HEK293 (cell line): ENCODE measurements around the gene MEI4.

ENCODE experiments used
- KLF16 ChIP-seq: fragments of 450-650 bp; formaldehyde crosslinking; IDR thresholded peaks from 2 replicates; pipeline ENCODE4 v1.5.1; 2017; ENCODE audit warnings: missing biosample characterization, missing genetic modification characterization
- SETDB1 ChIP-seq: IDR thresholded peaks from one replicate; pipeline ENCODE4 v1.6.1; 2017; ENCODE audit warnings: mild to moderate bottlenecking, low read length, moderate library complexity, mixed read lengths; ENCODE audit not compliant: insufficient read length
- YY1 ChIP-seq: fragments of 450-650 bp; formaldehyde crosslinking; IDR thresholded peaks from 2 replicates; pipeline ENCODE4 v1.5.1; 2018; ENCODE audit warnings: missing biosample characterization, missing genetic modification characterization
- ZNF114 ChIP-seq: fragments of 450-650 bp; formaldehyde crosslinking; IDR thresholded peaks from 2 replicates; pipeline ENCODE4 v1.5.0; 2017; ENCODE audit warnings: missing biosample characterization, missing genetic modification characterization
- ZNF174 ChIP-seq: fragments of 450-650 bp; formaldehyde crosslinking; IDR thresholded peaks from 2 replicates; pipeline ENCODE4 v1.5.0; 2017; ENCODE audit warnings: missing biosample characterization, mild to moderate bottlenecking, missing genetic modification characterization
- ZNF324 ChIP-seq: fragments of 450-650 bp; formaldehyde crosslinking; IDR thresholded peaks from 2 replicates; pipeline ENCODE4 v1.5.1; 2016; ENCODE audit warnings: missing biosample characterization, missing genetic modification characterization
- ZNF555 ChIP-seq: fragments of 450-650 bp; formaldehyde crosslinking; conservative IDR thresholded peaks from 2 replicates; pipeline ENCODE4 v1.5.1; 2017; ENCODE audit warnings: missing biosample characterization, mild to moderate bottlenecking, missing genetic modification characterization, inconsistent platforms
- ZNF610 ChIP-seq: fragments of 450-650 bp; formaldehyde crosslinking; IDR thresholded peaks from 2 replicates; pipeline ENCODE4 v1.5.1; 2016; ENCODE audit warnings: missing biosample characterization, missing genetic modification characterization, borderline replicate concordance
- TF ChIP-seq, protein P1 (sequence below): fragments of 450-650 bp; formaldehyde crosslinking; IDR thresholded peaks from 2 replicates; pipeline ENCODE4 v1.5.1; 2016; ENCODE audit warnings: missing biosample characterization, missing genetic modification characterization
- TF ChIP-seq, protein P2 (sequence below): fragments of 450-650 bp; formaldehyde crosslinking; IDR thresholded peaks from 2 replicates; pipeline ENCODE4 v1.5.1; 2017; ENCODE audit warnings: missing biosample characterization, mild to moderate bottlenecking, missing genetic modification characterization, moderate library complexity
- TF ChIP-seq, protein P3 (sequence below): fragments of 450-650 bp; formaldehyde crosslinking; IDR thresholded peaks from 2 replicates; pipeline ENCODE4 v1.5.1; 2017; ENCODE audit warnings: missing biosample characterization, missing genetic modification characterization

DNA sequence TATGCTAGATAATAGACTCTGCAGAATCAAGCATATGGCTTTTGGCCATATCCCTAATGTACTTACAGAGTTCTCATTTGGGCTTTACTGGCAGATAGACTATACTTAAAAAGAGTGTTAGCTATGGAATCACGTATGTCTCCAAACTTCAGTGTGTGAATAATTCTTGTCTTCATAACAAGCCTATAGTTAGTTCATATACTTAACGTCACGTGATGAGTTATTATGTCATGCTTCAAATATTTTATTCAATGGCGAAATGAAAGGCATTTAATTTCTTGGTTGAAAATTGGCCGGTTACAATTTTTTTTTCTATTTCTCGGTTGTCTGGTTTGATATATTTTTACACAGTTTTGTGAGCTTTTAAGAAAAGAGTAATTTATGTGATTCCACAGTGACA is 62.7 kb downstream of the MEI4 start:
- TF ChIP-seq, protein P1, sequence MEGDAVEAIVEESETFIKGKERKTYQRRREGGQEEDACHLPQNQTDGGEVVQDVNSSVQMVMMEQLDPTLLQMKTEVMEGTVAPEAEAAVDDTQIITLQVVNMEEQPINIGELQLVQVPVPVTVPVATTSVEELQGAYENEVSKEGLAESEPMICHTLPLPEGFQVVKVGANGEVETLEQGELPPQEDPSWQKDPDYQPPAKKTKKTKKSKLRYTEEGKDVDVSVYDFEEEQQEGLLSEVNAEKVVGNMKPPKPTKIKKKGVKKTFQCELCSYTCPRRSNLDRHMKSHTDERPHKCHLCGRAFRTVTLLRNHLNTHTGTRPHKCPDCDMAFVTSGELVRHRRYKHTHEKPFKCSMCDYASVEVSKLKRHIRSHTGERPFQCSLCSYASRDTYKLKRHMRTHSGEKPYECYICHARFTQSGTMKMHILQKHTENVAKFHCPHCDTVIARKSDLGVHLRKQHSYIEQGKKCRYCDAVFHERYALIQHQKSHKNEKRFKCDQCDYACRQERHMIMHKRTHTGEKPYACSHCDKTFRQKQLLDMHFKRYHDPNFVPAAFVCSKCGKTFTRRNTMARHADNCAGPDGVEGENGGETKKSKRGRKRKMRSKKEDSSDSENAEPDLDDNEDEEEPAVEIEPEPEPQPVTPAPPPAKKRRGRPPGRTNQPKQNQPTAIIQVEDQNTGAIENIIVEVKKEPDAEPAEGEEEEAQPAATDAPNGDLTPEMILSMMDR (tag by site-specific recombination), result no peak
- no peak for TF ChIP-seq KLF16
- no peak for TF ChIP-seq ZNF555 (tag by site-specific recombination)
- TF ChIP-seq ZNF174 (tag by site-specific recombination), result no peak
- no peak for TF ChIP-seq ZNF324 (tag by site-specific recombination)
- TF ChIP-seq ZNF114 (tag by site-specific recombination), result no peak
- TF ChIP-seq SETDB1, result no peak
- TF ChIP-seq, protein P2, sequence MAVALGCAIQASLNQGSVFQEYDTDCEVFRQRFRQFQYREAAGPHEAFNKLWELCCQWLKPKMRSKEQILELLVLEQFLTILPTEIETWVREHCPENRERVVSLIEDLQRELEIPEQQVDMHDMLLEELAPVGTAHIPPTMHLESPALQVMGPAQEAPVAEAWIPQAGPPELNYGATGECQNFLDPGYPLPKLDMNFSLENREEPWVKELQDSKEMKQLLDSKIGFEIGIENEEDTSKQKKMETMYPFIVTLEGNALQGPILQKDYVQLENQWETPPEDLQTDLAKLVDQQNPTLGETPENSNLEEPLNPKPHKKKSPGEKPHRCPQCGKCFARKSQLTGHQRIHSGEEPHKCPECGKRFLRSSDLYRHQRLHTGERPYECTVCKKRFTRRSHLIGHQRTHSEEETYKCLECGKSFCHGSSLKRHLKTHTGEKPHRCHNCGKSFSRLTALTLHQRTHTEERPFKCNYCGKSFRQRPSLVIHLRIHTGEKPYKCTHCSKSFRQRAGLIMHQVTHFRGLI (tag by site-specific recombination), result no peak
- no peak for TF ChIP-seq ZNF610
- no peak for TF ChIP-seq YY1 (tag by site-specific recombination)
- TF ChIP-seq, protein P3, sequence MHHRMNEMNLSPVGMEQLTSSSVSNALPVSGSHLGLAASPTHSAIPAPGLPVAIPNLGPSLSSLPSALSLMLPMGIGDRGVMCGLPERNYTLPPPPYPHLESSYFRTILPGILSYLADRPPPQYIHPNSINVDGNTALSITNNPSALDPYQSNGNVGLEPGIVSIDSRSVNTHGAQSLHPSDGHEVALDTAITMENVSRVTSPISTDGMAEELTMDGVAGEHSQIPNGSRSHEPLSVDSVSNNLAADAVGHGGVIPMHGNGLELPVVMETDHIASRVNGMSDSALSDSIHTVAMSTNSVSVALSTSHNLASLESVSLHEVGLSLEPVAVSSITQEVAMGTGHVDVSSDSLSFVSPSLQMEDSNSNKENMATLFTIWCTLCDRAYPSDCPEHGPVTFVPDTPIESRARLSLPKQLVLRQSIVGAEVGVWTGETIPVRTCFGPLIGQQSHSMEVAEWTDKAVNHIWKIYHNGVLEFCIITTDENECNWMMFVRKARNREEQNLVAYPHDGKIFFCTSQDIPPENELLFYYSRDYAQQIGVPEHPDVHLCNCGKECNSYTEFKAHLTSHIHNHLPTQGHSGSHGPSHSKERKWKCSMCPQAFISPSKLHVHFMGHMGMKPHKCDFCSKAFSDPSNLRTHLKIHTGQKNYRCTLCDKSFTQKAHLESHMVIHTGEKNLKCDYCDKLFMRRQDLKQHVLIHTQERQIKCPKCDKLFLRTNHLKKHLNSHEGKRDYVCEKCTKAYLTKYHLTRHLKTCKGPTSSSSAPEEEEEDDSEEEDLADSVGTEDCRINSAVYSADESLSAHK (tag by site-specific recombination), result no peak
